Lower leg skin (tissue), 4 donors: ENCODE data around the gene PRDX3. TPM values are rescaled to one million over a fixed set of nuclear protein-coding genes. Genes with fewer than 3 reads are reported as not detected.

ENCODE experiments used
- DNase-seq, 2 donors: peaks; one replicate each; pipeline ENCODE4 v3.0.0-alpha.2; 2019; ENCODE audit warnings: low spot score in 2 of 2
- H3K4me3 ChIP-seq: fragments of 200-600 bp; sonication (generic); 2 replicates; pipeline ENCODE4 v1.5.1; 2017; ENCODE audit warnings: mild to moderate bottlenecking, low read depth; ENCODE audit not compliant: poor library complexity, severe bottlenecking
- POLR2A ChIP-seq, 2 donors: fragments of 450-650 bp; IDR thresholded peaks; one replicate each; pipeline ENCODE4 v1.6.1; 2016 to 2017; ENCODE audit warnings: antibody characterized with exemption in 2 of 2, mild to moderate bottlenecking in 1 of 2, moderate library complexity in 1 of 2
- WGBS, 2 donors: methylation state at CpG; one replicate each; pipeline ENCODE4 v1.1.5; 2018; 5-methylcytosine and 5-hydroxymethylcytosine counted together
- intact Hi-C: fragments of 100-400 bp; cut with DNase I; formaldehyde crosslinking; loops from one replicate; pipeline ENCODE4 v1.15.0; 2023; ENCODE audit warnings: low total_unique reads
- total RNA-seq, 4 donors: library from RNA; depleted of rRNA; stranded (reverse); fragments of >200 nt; gene quantifications; one replicate each; pipeline ENCODE4 v1.1.0, GENCODE V29; 2016
- TF ChIP-seq, protein P1 (sequence below), 3 donors: fragments of 450-650 bp; IDR thresholded peaks; one replicate each; pipeline ENCODE4 v1.5.1; 2016; ENCODE audit warnings: antibody characterized with exemption in 3 of 3, mild to moderate bottlenecking in 3 of 3, moderate library complexity in 2 of 3

Gene PRDX3
- total RNA-seq, 4 donors from 2014 or later: 35.7 to 70.7 (median 57.3) TPM

DNA sequence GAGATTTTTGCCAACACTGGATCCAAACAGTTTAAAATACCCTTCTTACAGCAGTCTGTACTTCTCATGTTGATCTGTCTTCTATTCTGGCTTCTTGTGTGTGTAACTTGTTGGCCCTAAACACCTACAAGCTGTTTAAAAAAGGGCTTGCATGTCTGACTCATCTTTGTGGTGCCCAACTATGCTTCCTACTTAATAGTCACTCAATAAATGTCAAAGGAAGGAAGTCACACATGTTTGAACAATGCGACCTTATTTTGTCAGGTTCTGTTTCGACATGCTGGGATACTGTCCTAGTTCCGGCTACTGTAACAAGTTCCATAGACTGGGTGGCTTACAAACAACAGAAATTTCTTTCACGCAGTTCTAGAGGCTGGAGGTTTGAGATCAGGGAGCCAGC lies 19.3 kb upstream of the PRDX3 start:
- no peak overlapping the region for H3K4me3 ChIP-seq
- WGBS, 2 donors: 41 to 50% methylated on average over 4 of the region's 4 CpGs
- DNase-seq: no peak
- intact Hi-C loops: no loop called here
- TF ChIP-seq, protein P1, sequence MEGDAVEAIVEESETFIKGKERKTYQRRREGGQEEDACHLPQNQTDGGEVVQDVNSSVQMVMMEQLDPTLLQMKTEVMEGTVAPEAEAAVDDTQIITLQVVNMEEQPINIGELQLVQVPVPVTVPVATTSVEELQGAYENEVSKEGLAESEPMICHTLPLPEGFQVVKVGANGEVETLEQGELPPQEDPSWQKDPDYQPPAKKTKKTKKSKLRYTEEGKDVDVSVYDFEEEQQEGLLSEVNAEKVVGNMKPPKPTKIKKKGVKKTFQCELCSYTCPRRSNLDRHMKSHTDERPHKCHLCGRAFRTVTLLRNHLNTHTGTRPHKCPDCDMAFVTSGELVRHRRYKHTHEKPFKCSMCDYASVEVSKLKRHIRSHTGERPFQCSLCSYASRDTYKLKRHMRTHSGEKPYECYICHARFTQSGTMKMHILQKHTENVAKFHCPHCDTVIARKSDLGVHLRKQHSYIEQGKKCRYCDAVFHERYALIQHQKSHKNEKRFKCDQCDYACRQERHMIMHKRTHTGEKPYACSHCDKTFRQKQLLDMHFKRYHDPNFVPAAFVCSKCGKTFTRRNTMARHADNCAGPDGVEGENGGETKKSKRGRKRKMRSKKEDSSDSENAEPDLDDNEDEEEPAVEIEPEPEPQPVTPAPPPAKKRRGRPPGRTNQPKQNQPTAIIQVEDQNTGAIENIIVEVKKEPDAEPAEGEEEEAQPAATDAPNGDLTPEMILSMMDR (IDR thresholded peaks at IDR 0.05): no peak
- no peak for TF ChIP-seq POLR2A (IDR thresholded peaks at IDR 0.05)

DNA sequence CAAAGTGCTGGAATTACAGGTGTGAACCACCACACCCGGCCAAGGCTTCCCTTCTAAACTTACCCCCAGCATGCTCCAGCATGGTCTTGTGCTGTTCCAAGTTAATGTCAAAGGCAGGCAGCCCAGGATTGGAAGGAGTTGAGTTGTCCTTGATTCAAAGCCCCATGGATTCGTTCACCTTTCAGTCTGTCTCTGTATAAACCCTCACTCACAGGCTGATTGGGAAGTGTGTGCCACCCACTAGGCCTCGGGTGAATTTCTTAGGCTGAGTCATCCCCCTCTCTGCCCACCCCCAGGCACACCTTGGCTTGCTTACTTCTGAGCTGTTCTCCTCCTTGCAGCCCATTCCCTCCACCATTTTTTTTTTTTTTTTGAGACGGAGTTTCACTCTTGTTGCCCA lies 13.3 kb upstream of the PRDX3 start:
- WGBS, 2 donors: 51 to 57% methylated on average over 4 of the region's 4 CpGs
- DNase-seq: peak in 1 of 2 donors; percentile 67
- no peak for TF ChIP-seq POLR2A (IDR thresholded peaks at IDR 0.05)
- TF ChIP-seq, protein P1 (IDR thresholded peaks at IDR 0.05): no peak
- no peak overlapping the region for H3K4me3 ChIP-seq
- intact Hi-C loops: no loop called here

DNA sequence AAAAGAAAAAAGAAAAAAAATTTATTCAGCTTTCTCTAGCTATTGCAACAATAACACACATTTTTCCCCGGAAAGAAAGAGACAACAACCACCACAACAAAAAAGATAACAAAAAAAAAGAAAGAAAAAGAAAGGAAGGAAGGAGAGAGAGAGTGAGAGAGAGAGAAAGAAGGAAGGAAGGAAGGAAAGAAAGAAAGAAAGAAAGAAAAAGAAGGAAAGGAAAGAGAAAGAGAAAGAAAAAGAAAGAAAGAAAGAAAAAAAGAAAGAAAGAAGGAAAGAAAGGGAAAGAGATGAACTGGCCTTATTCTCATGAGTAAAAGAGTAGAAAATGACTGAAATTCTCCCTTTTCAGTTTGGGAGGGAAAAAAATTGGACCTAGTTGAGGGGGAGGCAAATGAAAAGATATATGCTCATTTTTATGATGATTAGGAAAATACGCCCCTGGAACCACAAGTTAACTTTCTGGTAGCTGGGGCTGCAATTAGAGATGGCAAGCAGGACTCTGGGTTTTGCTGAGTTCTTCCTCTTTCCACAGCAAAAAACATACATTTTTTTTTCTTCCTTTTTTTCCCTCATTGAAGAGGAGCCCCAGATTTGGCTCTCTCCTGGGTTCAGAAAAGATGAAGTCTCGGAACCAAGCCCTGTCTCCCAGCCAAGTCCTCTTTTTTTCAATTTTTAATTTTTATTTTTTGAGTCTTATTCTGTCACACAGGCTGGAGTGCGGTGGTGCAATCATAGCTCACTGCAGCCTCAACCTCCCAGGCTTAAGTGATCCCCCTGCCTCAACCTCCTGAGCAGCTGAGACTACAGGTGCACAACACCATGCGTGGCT lies 12.6 kb upstream of the PRDX3 start:
- H3K4me3 ChIP-seq: no peak overlapping the region
- 55 to 66% methylated on average over 5 of the region's 5 CpGs for WGBS, 2 donors
- TF ChIP-seq, protein P1 (IDR thresholded peaks at IDR 0.05): no peak
- TF ChIP-seq POLR2A (IDR thresholded peaks at IDR 0.05): no peak
- intact Hi-C loops: no loop called here
- DNase-seq: no peak

DNA sequence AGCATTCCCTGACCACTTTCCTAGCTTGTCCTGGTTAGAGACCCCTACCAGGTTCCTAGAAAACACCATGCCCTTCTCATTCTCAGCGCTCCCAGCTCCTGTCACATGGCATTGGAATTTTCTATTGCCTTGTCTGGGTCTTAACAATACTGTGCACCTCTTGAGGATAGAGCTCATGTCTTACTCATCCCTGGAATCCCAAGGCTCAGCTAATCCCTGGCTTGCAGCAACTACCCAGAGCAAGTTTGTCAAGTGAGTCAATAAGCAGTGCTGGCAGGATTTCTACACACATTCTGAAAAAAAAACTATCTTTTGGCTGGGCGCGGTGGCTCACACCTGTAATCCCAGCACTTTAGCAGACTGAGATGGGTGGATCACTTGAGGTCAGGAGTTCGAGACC lies 11.7 kb upstream of the PRDX3 start:
- 58 to 65% methylated on average over 4 of the region's 4 CpGs for WGBS, 2 donors
- TF ChIP-seq POLR2A (IDR thresholded peaks at IDR 0.05): no peak
- TF ChIP-seq, protein P1 (IDR thresholded peaks at IDR 0.05): no peak

DNA sequence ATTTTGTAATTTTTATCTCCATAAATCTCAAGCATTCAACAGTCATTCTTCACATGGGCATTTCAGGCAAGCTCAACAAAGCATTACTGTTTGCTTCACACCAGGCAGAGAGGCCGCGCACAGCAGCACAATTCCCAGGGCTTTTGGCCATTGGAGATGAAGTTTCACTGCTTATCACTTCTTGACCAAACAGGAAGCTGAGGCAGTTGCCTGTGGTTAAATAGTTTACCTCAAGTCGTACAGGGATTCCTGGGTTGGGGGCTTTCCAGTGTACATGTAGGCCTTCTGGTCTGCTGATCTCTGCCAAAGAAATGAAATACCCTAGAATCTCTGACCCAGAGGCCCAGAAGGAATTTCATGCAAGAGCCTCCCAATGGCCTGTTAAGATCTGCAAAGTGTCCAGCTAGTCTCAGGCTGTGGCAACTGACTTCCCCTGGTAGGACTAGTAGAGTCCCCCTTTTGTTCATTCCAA lies 11.2 kb upstream of the PRDX3 start:
- no peak overlapping the region for H3K4me3 ChIP-seq
- intact Hi-C loops: no loop called here
- DNase-seq: no peak
- no peak for TF ChIP-seq POLR2A (IDR thresholded peaks at IDR 0.05)
- TF ChIP-seq, protein P1 (IDR thresholded peaks at IDR 0.05): no peak
- whole genome bisulfite sequencing, 2 donors: 60 to 74% methylated on average over 3 of the region's 3 CpGs

More for the DNA sequence above, 11.7 kb upstream of the PRDX3 start:
- H3K4me3 ChIP-seq: no peak overlapping the region
- DNase-seq: no peak
- intact Hi-C loops: no loop called here
